CD4-positive, alpha-beta T cell treated with Interleukin-15 for 1 hour (primary cell): ENCODE measurements around the gene RAB40C.

ENCODE experiments used
- DNase-seq: peaks from one replicate; pipeline ENCODE4 v3.0.0-alpha.2; 2020

Gene RAB40C

GRCh38 chr16:589658-590187 lies at the start of gene RAB40C:
Gene RAB40C (plus strand): TSS chr16:590066. CDS start chr16:590292, 226 bp downstream.
- peak; percentile 99 for DNase-seq

GRCh38 chr16:540645-541340 lies 49.1 kb upstream of the RAB40C start:
- no peak for DNase-seq

- no peak for DNase-seq
Observed at GRCh38 chr16:543301-544164, 46.3 kb upstream of the RAB40C start.

GRCh38 chr16:544517-544916 lies 45.3 kb upstream of the RAB40C start:
- no peak for DNase-seq

- DNase-seq = peak; percentile 56
Observed at GRCh38 chr16:546909-547770, 42.7 kb upstream of the RAB40C start.

- no peak for DNase-seq
Observed at GRCh38 chr16:548586-548985, 41.3 kb upstream of the RAB40C start.

- DNase-seq = no peak
Observed at GRCh38 chr16:549544-550263, 40.2 kb upstream of the RAB40C start.

GRCh38 chr16:551210-551609 lies 38.7 kb upstream of the RAB40C start:
- no peak for DNase-seq

GRCh38 chr16:552171-552570 lies 37.7 kb upstream of the RAB40C start:
- no peak for DNase-seq

GRCh38 chr16:553601-554296 lies 36.1 kb upstream of the RAB40C start:
- DNase-seq = no peak

GRCh38 chr16:554297-554621 lies 35.6 kb upstream of the RAB40C start:
- DNase-seq = no peak

- DNase-seq = no peak
Observed at GRCh38 chr16:554640-555365, 35.1 kb upstream of the RAB40C start.

GRCh38 chr16:555528-556473 lies 34.1 kb upstream of the RAB40C start:
- no peak for DNase-seq

GRCh38 chr16:556474-557173 lies 33.2 kb upstream of the RAB40C start:
- no peak for DNase-seq

- DNase-seq = no peak
Observed at GRCh38 chr16:557463-558297, 32.2 kb upstream of the RAB40C start.

- no peak for DNase-seq
Observed at GRCh38 chr16:558298-559020, 31.4 kb upstream of the RAB40C start.

- no peak for DNase-seq
Observed at GRCh38 chr16:559021-559380, 30.9 kb upstream of the RAB40C start.
